HG03175 (cell line): ENCODE results near the gene NCAM1.

Experiments used
- ATAC-seq: cut with Tn5 transposase; IDR thresholded peaks from one replicate; pipeline ENCODE4 v1.9.1; 2021; ENCODE audit warnings: mild to moderate bottlenecking, moderate library complexity; ENCODE audit not compliant: unreplicated experiment

Gene NCAM1

GRCh38 chr11:113193016-113193415 lies 231.8 kb downstream of the NCAM1 start:
- no peak for ATAC-seq

DNA sequence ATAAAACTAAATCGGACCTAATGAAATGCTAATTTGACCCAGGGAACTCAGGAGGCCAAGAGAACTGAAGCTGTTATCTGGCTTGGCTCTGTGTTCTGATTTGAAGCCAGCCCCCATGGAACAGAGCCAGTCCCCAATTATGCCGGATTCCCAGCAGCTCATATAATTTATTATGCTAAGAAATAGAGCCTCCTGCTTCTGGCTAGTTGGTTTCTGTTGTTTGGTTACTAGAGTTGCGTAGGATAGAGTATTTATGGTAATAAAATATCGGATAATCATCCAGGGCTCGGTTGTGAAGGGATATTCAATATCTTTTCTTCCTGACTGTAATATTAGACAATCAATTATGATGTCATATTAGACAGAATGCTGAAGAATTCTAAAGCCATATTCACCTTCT lies 232.7 kb downstream of the NCAM1 start:
- no peak for ATAC-seq

GRCh38 chr11:113195728-113196127 lies 234.5 kb downstream of the NCAM1 start:
- ATAC-seq = no peak

- no peak for ATAC-seq
These were observed 236.2 kb downstream of the NCAM1 start for GRCh38 chr11:113197446-113197845.

DNA sequence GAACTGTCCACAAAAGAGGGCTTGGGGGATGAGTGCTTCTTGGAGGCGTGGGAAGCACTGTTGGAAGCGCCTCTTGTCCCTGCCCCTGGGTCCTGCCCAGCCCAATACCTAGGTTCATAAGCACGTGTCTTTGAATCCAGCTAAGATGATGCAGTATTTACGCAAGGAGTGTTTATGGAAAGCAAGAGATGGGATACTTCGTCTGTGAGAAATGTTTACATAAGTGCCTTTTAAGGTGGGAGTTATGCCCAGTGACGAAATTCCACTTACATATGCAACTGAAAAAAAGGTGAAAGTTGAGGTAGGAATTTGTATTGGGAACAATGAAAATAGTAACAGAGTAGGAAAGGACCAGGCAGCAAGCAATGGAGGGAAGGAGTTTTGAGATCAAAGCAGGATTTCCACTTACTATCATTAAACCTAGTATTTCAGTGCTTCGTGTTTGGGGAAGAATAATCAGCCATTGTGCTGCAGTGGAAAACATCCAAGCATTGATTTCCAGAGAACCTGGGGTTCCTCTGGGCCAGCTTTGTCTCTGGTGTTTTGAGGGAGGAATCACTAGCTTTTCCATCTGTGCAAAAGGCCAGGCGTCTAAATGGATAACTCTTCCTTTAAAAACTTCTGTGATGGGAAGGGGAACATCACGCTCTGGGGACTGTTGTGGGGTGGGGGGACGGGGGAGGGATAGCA lies 237.9 kb downstream of the NCAM1 start:
- no peak for ATAC-seq

DNA sequence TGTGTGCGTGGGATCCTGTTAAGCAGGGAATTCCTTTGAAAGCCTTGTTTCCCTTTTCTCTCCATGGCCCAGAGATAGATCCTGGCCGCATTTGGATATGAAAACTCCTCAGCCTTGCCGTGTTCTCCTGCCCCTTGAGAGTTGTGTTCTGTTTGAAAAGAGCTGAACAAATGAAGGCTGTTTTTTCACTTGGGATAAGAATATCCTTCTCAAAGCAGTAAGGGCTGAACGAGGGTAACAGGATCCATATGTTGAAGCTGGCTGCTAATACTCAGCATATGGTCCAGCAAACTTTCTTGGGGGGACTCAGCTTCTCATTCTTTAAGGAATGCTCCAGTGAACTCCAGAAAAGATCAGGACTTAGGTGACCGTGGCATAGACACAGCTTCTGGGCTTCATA lies 238.6 kb downstream of the NCAM1 start:
- ATAC-seq = no peak

DNA sequence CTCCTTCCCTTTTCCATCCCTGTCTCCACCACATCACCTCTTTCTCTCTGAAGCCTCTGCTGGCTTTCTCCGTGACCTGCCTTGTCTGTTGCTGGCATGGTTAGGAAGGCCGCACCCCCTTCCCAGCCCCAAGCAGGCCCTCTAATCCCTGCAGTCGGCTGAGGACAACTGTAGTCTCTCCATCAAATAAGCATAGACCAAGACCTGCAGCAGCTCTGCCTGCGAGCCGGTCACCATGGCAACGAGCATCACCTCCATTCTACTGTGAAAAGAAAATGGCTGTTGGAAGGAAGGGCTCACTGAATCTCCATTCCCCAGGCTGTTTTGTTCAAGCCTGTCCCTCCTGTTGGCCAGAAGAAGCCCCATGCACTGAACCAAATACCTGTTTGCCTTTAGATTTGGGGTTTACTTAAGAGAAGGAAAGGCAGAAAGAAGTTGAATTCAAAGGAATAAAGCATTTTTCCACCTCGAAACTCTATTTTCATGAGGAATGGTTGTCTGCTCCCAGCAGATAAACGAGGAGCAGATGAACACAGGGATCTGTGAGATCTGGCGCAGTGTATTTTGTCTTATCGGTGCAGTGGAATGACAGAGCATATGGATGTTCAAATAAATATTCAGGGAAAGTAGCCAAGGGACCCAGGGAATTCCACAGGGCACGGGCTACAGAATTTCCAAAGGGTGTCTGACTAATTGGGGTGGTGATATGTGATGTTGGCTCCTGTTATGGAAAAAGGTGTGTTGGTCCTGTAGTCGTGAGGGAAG lies 240.0 kb downstream of the NCAM1 start:
- no peak for ATAC-seq

DNA sequence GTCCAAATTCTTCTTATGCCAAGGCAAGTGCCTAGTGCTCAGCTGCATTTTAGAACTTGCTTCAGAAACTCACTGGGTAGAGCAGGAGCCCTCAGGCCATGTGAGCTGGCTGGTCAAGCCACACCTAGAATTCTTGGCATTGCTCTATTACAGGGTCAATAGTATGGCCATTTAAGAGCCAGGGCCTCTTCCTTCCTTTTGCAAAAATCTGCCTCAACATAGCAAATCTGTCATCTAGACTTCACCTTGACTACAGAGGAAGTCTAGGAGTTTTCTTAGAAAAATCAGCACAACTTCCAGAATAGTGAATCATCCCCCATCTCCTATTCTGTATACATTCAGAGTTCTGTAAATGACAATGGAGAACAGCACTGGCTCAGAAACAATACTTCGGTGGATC lies 241.2 kb downstream of the NCAM1 start:
- no peak for ATAC-seq

GRCh38 chr11:113203141-113203753 lies 242.0 kb downstream of the NCAM1 start:
- no peak for ATAC-seq

- ATAC-seq = no peak
These were observed 243.1 kb downstream of the NCAM1 start for GRCh38 chr11:113204280-113204679.

- ATAC-seq = no peak
These were observed 252.3 kb downstream of the NCAM1 start for GRCh38 chr11:113213549-113213948.

DNA sequence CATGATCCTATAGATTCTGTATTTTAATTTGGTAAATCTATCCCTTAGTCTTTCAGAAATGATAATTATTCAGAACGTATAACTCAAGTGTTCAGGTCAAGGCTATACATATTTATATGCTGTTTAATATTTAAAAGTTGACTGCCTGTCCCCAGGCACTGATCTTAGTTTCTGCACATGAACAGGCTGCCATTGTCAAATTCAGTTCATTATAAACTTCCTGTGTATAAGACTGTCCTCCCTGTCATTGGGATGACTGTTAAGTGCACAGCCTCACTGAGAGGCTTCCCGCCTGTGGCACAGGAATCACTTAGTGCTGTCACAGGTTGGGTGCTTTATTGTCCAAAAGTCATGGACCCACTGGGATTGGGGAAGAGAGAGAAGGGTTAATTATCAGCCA lies 261.0 kb downstream of the NCAM1 start:
- ATAC-seq = no peak

DNA sequence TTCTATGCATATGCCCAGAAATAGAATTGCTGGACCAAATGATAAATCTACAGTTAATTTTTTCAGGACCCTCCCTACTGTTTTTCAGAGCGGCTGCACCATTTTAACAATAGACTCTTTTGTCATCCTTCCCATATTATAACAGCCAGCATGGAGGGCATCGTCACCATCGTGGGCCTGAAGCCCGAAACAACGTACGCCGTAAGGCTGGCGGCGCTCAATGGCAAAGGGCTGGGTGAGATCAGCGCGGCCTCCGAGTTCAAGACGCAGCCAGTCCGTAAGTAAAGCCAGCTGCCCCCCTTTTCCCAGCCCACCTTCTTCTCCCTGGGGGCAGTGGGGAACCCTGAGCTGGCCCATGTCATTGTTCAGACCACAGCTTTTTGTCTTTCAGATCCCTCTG lies 273.7 kb downstream of the NCAM1 start:
- ATAC-seq = no peak

DNA sequence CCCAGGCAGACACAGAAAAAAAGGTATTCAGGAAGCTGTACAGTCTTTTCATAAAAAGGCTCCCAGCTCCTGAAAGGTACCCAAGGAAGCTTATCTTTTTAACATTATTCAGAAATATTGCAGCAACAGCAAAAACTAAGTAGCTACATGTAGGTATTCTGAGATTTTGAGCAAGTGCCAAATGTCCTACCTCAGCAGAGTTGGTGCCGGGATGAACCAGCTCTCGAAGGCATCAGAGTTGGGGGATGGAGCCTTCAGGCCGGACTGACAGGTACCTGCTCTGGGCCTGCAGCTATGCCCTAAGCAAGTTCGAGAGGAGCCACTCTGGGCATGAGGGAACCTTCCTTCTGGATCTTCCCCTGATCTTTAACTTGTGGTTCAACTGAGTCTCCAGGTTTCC lies 276.0 kb downstream of the NCAM1 start:
- ATAC-seq = no peak

GRCh38 chr11:113238721-113239120 lies 277.5 kb downstream of the NCAM1 start:
- no peak for ATAC-seq

GRCh38 chr11:113240389-113240788 lies 279.2 kb downstream of the NCAM1 start:
- no peak for ATAC-seq

GRCh38 chr11:113240790-113241635 lies 279.8 kb downstream of the NCAM1 start:
- ATAC-seq = no peak

DNA sequence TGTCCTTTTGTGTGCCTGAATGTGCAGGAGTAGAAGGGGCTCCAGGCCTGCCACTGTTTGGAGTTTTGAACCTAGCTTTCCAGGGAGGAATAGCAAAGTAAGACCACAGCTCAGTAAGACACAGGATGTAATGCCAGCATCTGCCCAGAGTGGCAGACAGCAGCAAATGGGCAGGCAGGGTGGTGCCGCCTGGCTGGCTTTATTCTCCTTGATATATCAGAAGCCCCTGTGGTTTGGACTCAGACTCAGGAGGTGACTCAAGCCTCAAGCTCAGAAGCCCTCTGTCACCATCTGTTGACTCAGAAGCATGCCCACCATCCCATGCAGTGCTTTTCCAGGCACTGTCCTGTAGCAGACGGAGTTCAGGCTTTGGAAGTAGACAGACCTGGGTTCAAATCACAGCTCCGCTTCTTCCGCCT lies 280.4 kb downstream of the NCAM1 start:
- no peak for ATAC-seq

DNA sequence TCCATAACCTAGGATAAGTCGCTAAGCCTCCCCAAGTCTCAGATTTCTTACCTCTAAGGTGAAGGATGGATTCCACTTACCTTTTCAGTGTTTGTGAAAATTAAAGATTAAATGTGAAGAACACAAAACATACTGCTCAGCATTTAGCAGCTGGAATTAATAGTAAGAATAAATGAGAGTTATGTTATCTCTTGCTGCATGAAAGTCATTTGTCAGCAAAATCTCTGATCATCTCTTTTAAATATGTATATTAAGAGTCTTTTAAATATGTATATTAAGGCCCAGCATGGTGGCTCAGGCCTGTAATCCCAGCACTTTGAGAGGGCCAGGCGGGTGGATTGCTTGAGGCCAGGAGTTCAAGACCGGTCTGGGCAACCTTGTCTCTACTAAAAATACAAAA lies 280.8 kb downstream of the NCAM1 start:
- no peak for ATAC-seq

- no peak for ATAC-seq
These were observed 281.7 kb downstream of the NCAM1 start for GRCh38 chr11:113242767-113243397.

DNA sequence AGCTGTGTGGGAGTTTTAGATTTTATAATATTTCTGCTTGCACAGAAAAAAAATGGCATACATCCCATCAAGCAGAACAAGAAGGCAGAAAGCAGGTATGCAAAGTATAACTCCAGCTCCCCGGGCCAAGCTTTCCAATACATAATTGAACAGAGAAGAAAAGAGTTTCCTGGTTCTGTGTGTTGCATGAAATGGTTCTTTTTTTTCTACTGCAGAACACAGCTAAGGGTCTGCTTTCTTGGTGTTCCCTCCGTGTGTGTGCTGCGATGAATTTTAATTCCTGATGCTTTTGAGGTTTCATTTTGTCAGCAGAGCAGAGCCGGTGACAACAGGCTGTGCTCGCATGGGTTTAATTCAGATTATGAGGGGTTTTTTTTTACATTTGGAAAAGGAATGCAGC lies 282.5 kb downstream of the NCAM1 start:
- no peak for ATAC-seq
